ENCODE measurements around the gene MAP4K3. TPM values are rescaled to one million over a fixed set of nuclear protein-coding genes. Genes with fewer than 3 reads are reported as not detected.

MAP4K3 gene
- total and polyA plus RNA-seq, 11 donors: 14.5 to 45.4 (median 33.4) TPM

GRCh38 chr2:39413063-39413737 lies 23.9 kb downstream of the MAP4K3 start:
- Histone ChIP-seq H3K27me3 (no peaks in the 10 kb centered on the region), H3K36me3 (no peaks in the 10 kb centered on the region), H3K4me1 (peaks cover 8 to 96% (median 66%) of the 10 kb centered on the region in 12 donors), H3K4me3 (no peak overlapping the region), H3K9me3 (no peaks in the 10 kb centered on the region), H3K27ac (no peak overlapping the region)
- DNase-seq (no peak), ATAC-seq (no peak)
- WGBS, 4 donors: 71 to 77% (median 76%) methylated on average over 4 of the region's 4 CpGs
- intact Hi-C loops (cut with DNase I): no loop called here
- no peak for TF ChIP-seq POLR2A (IDR thresholded peaks at IDR 0.05)
- TF ChIP-seq, protein P1, sequence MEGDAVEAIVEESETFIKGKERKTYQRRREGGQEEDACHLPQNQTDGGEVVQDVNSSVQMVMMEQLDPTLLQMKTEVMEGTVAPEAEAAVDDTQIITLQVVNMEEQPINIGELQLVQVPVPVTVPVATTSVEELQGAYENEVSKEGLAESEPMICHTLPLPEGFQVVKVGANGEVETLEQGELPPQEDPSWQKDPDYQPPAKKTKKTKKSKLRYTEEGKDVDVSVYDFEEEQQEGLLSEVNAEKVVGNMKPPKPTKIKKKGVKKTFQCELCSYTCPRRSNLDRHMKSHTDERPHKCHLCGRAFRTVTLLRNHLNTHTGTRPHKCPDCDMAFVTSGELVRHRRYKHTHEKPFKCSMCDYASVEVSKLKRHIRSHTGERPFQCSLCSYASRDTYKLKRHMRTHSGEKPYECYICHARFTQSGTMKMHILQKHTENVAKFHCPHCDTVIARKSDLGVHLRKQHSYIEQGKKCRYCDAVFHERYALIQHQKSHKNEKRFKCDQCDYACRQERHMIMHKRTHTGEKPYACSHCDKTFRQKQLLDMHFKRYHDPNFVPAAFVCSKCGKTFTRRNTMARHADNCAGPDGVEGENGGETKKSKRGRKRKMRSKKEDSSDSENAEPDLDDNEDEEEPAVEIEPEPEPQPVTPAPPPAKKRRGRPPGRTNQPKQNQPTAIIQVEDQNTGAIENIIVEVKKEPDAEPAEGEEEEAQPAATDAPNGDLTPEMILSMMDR (IDR thresholded peaks at IDR 0.05): no peak

DNA sequence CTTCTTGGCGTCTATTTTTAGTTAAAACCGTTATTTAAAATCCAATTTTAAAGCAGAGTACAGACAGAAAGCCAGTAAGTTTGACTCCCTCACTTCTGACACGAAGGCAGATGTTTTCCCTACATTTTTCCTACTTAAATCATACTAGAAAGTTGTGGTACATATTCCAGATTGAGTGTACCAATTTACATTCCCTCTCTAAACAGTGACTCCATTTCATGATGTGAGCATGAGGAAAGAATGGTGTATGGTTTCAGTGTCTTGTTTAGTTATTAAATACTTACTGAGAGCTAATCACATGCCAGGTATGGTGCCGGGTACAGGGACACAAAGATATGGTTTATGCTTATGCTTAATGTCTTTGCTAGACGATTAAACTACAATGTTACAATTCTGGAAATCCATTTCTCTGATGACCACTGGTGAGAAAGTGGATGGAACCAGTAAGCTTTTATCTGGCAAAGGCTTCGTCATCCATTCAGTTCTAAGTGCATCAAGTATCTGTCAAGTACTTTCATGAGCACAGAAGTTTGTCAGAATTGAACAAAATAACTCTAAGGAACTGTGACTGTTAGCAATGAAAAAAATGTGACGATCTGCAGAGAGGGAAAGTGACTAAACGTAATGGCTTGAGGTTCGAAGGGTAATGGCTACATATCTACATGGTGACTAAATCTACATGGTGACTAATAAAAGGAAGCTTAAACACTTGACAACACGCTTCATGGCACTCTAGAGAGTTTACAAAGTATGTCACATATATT lies 25.7 kb downstream of the MAP4K3 start:
- intact Hi-C loops (cut with DNase I): no loop called here
- 47 to 56% (median 50%) methylated on average over 10 of the region's 10 CpGs for WGBS, 4 donors
- H3K27me3 ChIP-seq: no peaks in the 10 kb centered on the region
- no peaks in the 10 kb centered on the region for H3K36me3 ChIP-seq
- no peak for TF ChIP-seq POLR2A (IDR thresholded peaks at IDR 0.05)
- TF ChIP-seq, protein P1 (IDR thresholded peaks at IDR 0.05): no peak
- peaks cover 5 to 98% (median 73%) of the 10 kb centered on the region in 12 donors for H3K4me1 ChIP-seq
- no peak for DNase-seq
- ATAC-seq: peak in 1 of 4 donors; percentile 30
- H3K27ac ChIP-seq: peak overlapping the region in 3 of 12 donors; percentile 9 to 48 (median 39)
- no peak overlapping the region for H3K4me3 ChIP-seq
- H3K9me3 ChIP-seq: no peaks in the 10 kb centered on the region

GRCh38 chr2:39409697-39410389 lies 27.2 kb downstream of the MAP4K3 start:
- no peak overlapping the region for H3K4me3 ChIP-seq
- peak overlapping the region in 1 of 12 donors; percentile 12 for H3K27ac ChIP-seq
- TF ChIP-seq, protein P1 (IDR thresholded peaks at IDR 0.05): no peak
- TF ChIP-seq POLR2A (IDR thresholded peaks at IDR 0.05): no peak
- no peak for DNase-seq
- WGBS, 4 donors: 58 to 64% (median 59%) methylated on average over 3 of the region's 3 CpGs
- peak in 3 of 4 donors; percentile 23 to 43 (median 29) for ATAC-seq
- H3K9me3 ChIP-seq: no peaks in the 10 kb centered on the region
- H3K27me3 ChIP-seq: no peaks in the 10 kb centered on the region
- intact Hi-C loops (cut with DNase I): no loop called here
- peaks cover 5 to 98% (median 79%) of the 10 kb centered on the region in 12 donors for H3K4me1 ChIP-seq
- H3K36me3 ChIP-seq: no peaks in the 10 kb centered on the region

Data from heart left ventricle (tissue), 16 donors.